DMS 273 treated with DMSO at 0.1 percent for 48 hours (cell line): ENCODE measurements around the gene TAC4.

Experiments used
- DNase-seq: peaks from one replicate; lab custom pipeline; 2025; lab: John Stamatoyannopoulos, UW

The TAC4 gene

DNA sequence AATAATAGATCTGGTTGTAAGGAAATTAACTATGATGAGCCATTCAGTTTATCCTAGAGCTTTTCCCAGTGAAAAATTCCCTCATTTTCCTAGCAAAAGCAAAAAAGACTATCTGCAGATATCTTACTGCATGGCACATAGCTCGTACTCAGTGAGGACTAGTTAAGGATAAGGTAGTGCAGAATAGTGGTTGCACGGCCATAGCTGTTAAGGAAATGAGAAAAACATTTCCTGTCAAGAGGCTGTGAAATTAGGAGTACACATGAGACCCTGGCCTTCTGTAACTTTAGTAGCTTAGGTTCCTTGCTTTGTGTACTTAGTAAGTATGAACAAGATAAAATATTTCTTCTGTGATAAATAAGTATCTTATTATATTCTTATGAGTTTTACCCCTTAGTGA, 49.1 kb downstream of the TAC4 start:
- no peak for DNase-seq

DNA sequence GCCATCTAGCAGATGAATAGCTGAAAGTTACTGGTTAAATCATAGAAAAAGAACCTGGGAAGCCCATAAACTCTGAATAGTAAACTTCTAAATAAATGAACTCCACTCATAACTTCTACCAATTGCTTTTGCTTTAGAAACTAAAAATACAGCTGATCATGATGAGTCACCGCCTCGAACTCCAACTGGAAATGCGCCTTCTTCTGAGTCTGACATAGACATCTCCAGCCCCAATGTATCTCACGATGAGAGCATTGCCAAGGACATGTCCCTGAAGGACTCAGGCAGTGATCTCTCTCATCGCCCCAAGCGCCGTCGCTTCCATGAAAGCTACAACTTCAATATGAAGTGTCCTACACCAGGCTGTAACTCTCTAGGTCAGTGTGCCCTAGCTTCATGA, 49.7 kb downstream of the TAC4 start:
- DNase-seq, result no peak

DNA sequence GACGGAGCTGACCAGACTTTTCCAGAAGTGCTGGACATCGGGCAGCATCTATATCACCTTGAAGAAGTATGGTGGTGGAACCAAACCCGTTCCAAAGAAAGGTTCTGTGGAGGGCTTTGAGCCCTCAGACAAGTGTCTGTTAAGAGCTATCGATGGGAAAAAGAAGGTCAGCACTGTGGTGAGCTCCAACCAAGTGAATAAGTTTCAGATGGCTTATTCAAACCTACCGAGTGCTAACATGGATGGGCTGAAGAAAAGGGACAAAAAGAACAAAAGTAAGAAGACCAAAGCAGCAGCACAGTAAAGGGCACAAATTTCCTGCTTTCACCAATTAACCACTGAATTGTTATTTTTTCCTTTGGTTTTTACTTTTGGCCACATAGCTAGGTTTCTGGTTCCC, 52.5 kb downstream of the TAC4 start:
- no peak for DNase-seq

DNA sequence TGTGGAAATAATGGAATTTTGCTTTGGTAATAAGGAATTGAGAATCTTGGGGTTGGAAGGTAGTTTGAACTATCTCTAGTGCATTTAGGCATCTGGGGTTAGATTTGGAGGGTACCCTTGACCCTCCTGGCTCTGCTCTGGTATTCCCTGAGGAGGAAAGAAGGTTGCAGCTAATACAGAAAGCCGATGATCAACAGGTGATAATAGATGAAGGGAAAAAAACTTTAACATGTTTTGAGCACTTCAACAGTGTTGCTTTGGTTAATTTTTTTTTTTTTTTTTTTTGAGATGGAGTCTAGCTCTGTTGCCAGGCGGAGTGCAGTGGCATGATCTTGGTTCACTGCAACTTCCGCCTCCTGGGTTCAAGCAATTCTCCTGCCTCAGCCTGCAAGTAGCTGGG, 54.6 kb downstream of the TAC4 start:
- no peak for DNase-seq

DNA sequence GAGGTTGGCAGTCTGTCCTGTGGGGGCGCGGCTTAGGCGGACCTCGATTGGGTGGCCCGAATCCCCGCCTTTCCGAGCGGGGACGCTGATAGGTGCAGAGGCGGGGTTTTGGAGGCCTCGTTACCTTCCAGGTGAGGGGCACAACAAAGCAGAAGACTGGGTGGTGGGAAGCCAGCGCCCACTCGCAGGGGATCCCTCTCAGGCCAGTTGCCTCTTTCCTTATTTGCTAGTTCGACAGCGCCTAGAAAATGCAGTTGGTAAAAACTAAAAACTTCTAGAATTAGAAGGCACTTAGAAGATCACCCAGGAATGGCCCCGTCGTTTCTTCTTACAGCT, 58.7 kb downstream of the TAC4 start:
- DNase-seq, result no peak

DNA sequence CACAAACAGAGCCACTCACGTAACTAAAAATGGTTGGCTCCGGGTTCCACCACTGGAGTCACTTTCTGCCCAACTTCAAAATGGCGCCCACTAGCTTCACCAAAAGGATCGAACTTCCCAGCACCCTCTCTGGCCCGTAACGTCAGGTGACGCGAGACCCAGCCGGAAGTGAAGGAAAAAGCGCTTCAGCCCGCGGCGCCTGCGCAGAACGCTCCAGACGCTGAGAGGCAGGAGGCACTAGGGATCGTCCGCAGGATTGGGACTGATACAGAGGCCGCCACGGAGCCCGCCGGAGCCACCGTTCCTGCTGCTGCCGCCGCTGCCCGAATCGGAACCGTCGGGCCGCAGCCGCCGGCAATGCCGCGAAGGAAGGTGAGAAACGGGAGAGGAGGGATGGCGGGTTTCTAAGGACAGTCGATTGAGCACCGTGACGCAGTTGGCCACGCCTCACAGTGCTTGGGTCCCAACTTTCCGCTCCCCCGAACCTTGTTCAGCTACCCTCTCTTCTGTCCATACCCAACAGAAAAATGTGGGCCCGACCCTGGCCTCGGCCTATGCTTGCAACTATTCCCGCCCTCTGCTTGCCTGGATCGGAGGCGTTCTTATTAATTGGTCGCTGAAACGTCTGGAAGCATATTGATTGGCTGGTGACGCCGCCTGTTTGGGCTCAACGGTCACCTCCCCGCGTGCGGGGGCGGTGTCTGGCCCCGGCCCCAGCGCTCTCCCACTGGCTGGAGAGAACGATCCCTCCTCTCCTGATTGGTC, 59.2 kb downstream of the TAC4 start, which contains the start of gene KAT7:
Gene KAT7 (plus strand): TSS at position 204 of the 765 bp plus-strand sequence. CDS start 154 bp downstream, at position 358.
- peak; percentile 99 for DNase-seq
